ENCODE results near the gene FAM221B.

DNA sequence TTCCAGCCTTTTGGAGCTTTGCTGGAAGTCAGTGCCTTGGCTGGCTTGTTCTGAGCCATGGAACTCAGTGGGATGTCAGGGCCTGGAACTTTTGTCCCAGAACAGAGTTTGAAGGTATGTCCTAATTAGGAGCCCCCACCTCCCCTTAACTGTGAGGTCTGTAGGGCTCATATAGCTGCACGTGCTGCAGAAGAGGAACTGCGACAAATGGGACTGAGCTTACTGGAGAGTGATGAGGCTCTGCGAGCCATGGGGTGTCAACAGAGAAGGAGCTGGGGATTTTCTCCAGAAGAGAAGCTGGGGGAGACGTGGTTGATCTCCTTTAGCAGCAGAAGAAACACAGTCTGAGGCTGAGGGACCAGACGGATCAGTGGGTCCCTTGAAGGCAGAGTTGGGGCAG lies 11.4 kb upstream of the FAM221B start:
- TF ChIP-seq TOE1 (IDR thresholded peaks at IDR 0.05; ENCODE audit: borderline replicate concordance) (no peak), TOE1 (CRISPR knock-in tag; IDR thresholded peaks at IDR 0.05; ENCODE audit: borderline replicate concordance, low read depth) (no peak), RAD21 (CRISPR knock-in tag; conservative IDR thresholded peaks at IDR 0.05 in 1 of 2, IDR thresholded peaks at IDR 0.05 in 1 of 2) (no peak), PHF8 (IDR thresholded peaks at IDR 0.05; ENCODE audit: borderline replicate concordance, low read length) (no peak), CTCF (IDR thresholded peaks at IDR 0.05 in 2 of 3, conservative IDR thresholded peaks at IDR 0.05 in 1 of 3; ENCODE audit: insufficient read depth in 2 of 3, low read depth in 1 of 3, low read length in 3 of 3) (no peak), EZH2 (IDR thresholded peaks at IDR 0.05; ENCODE audit: borderline replicate concordance, low read depth, low read length) (no peak), U2AF1 (optimal IDR thresholded peaks at IDR 0.05; ENCODE audit: low read depth, low read length) (no peak), CHD4 (IDR thresholded peaks at IDR 0.05; ENCODE audit: insufficient read depth, insufficient replicate concordance, low read depth, low read length, poor library complexity, severe bottlenecking) (no peak)

Measured in K562 (cell line).